GM15510 (cell line): ENCODE results near the gene CYP4Z1.

ENCODE experiments used
- POLR2A ChIP-seq: IDR thresholded peaks from 3 replicates; pipeline ENCODE4 v1.6.1; 2011; ENCODE audit warnings: borderline replicate concordance; ENCODE audit not compliant: insufficient read length; ENCODE audit errors: extremely low read depth

Gene CYP4Z1

DNA sequence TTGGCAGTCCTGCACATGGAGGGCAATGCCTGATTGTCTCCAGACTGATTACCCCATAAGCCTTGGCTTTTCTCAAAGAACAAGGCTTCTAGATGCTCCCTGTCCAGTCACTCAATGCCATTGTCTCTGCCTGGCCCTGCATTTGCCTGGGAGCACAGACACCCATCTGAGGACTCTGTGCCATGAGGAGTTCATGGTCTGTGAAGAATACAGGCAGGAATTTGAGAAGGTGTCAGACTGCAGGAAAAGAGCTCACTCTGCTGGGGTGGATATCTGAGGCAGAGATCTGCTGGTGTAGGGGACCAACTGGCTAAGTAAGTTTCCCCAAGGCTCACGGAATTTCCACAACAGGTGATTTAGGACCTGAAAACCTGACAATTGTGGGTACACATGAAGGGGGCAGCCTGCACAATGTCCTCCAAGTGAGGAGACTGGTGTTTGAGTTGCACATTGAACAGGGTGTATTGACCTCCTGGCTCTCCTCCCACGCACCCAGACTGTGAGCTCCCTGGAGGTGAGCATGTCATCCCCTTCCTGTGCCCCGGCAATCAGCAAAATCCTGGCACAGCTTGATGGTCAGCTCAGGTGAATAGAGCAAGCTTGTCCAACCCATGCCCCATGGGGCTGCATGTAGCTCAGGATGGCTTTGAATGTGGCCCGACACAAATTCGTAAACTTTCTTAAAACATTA is 71.0 kb downstream of the CYP4Z1 start:
- no peak for TF ChIP-seq POLR2A

DNA sequence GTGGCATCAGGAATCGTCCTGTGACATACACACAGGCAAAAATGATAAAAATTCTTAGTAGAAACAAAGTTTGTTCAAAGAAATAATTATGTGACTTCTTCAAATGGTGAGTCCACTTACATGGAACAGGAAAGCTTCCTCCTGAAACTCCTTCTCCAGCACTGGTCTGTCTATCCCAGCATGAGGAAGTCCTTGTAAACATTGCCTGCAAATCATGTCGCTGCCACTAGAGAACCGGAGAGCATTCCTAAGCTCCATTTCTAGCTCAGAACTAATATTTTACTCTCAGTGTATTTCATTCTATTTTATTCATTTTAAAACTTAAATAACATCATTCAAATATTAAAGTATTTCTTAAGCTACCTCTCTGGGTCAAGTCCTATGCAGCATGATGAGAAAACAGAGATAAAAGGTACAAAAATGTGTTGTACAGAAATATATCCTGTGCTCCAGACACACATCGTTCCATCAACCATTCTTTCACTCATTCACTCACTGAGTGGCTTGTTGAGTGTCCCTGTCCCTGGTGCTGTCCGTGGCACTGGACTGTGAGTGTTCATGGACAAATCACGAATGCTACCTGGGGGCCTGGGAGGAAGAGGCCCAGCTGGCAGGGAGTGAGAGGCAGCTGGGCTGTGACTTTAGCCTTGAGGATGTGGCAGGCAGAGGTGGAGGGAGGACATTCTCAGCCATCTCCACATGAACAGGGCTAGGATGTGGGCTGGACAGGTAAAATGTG is 80.2 kb downstream of the CYP4Z1 start:
- TF ChIP-seq POLR2A = no peak

DNA sequence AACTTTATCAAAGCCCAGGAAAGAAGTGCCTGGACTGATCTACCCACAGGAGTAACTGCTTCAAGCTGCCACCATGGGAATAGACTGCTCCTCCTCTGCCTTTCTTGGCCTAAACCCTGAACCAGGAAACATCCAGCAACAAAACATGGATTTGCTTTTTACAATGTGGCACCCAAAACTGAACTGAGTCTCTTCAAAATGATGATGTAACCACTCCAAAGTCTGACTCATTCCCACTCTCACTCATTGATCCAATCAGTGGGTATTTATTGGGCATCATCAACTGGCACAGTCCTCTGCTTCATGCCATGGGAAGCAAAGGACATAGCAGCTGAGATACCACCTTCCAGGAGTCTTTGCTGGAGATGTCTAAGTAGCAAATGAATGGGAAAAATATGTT is 93.7 kb downstream of the CYP4Z1 start:
- TF ChIP-seq POLR2A = no peak

DNA sequence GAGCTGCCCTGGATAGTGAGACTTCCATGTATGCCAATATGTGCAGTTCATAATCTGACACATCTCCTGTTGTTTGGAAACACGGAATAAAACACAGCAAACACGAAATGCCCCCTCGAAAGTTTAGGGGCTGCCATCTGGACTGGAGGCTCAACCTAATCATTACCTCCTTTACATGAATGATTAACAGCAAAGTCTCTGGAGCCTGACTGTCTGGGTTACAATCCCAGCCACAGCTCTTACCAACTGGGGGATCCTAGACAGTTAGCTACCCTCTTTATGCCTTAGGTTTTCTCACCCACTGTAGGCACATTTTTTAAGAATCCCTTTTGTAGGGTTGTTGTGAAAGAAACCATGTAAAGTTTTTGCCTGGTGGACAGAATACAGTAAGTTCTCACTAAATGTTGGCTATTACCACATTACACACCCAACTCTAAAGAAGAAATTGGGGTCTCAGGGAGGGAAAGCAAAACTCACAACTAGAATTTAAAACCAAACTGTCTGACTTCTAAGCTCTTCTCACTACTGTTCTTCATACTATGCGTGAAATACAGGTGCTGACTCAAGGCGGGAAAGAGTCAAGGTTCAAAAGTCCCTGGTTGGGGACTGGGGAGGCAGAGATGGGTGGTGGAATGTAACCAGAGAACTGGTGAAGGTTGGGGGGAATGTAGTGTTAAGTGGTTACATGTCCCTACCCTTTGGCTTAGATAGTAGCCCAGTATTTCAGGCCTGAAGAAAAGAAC is 94.4 kb downstream of the CYP4Z1 start:
- TF ChIP-seq POLR2A = no peak

DNA sequence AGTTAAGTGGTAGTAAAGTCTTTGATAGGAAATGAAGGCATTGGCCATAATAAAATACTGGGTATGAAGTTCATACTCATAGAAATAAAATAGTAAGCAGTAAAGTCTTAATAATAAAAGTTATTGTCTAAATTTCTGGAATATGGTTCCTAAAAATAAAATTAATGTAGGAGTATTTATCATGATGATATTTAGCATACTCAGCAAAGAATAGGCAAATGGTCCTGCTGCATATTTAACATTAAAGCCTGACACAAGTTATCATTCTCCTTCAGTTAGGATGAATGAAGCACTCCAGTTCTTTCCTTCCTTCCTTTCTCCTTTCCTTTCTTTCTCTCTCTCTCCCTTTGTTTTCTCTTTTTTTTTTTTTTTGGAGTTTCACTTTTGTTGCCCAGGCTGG is 97.5 kb downstream of the CYP4Z1 start:
- no peak for TF ChIP-seq POLR2A
